Measurements from ENCODE around the gene TBL1Y.

DNA sequence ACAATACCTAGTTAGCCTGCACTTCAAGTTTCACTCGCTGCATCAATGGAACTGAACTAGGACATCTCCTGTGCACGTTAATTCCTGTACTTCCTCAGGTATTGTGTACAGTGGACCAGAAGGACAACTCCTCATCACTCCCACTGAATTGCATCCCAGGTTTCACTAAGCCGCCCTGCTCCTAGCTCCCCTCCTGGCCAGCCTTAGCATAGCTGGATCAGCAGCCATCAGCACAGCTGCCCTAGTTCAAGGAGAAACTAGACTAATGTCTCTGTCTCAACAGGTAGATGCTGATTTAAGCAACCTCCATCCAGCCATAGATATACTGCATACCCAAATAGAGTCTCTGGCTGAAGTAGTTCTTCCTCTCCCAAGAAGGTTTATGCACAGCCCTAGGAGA lies 16.0 kb upstream of the TBL1Y start:
- TF ChIP-seq GATA3 (IDR thresholded peaks at IDR 0.05; ENCODE audit: low read depth, low read length) (no peak), GATA2 (IDR thresholded peaks at IDR 0.05; ENCODE audit: low read depth, low read length) (no peak)
